ENCODE results near the gene HOXC13.

The HOXC13 gene

DNA sequence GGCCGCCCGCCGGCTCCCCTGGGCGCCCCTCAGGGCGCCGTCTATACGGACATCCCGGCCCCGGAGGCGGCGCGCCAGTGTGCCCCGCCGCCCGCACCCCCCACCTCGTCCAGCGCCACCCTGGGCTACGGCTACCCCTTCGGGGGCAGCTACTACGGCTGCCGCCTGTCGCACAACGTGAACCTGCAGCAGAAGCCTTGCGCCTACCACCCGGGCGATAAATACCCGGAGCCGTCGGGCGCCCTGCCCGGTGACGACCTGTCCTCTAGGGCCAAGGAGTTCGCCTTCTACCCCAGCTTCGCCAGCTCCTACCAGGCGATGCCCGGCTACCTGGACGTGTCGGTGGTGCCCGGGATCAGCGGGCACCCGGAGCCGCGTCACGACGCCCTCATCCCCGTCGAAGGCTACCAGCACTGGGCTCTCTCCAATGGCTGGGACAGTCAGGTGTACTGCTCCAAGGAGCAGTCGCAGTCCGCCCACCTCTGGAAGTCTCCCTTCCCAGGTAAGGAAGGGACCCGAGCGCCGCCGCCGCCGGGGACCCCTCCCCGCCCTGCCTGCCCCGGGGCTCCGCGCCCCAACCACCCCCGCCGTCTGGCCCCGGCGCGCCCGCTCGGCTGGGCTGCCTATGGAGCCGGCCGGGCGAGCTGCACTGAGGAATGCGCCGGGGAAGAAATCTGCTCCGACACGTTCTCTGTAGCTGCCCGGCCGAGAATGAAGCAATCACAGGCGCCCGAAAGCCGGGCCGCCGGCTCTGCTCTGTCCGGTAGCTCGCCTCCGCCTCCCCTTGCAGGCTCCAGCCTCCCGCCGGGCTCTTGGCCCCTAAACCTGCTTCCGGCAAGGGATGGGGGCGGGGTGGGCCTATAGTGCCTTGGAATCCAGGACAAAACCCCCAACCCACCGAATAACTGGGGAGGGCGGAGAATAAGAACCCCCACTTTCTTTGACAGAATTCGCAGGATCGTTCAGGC, 794 bp downstream of the HOXC13 start:
- DNase-seq = peak; percentile 31

DNA sequence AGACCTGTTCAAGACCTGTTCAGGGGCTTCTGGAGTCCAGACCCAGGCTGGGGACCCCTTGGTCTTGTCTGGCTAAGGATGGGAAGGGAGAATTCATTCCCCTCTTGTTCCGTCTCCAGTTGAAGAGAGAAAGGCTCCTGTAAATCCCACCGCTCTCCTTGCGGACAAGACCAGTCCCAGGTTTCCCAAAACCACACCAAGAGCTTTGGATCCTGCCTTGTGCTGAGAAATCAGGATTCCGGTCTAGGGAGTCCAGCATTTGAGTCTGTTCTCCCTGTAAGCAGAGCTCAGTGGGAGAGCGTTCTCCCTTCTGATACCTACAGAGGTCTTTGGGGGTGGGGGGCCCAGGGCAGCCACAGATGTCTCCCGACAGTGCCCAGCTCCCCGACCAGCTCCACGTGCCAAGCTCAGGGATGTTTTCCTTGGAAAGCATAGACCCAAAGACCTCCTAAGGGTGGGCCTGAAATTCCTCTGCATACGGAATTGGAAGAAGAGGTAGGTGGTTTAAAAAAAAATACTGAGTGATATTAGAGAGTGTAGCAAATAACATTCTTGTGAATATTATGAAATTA, 1.9 kb downstream of the HOXC13 start:
- DNase-seq = no peak

DNA sequence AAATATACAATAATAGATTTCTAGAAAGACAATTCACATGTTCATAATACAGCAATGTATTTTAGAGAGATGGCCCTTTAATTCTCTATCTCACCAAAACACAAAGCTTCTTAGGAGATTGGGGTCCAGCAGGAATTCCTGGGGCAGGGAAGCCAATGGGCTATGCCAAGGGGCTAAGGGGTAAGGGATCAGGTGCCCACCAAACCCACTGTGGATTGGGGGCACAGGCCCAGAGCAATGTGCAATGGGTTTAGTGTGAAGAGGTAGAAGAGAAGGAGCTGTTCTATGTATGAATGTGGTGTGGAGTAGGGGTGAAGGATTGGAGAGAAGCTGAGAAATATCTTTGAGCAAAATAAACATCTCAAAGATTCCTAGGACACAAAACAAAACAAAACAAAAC, 2.6 kb downstream of the HOXC13 start:
- no peak for DNase-seq

DNA sequence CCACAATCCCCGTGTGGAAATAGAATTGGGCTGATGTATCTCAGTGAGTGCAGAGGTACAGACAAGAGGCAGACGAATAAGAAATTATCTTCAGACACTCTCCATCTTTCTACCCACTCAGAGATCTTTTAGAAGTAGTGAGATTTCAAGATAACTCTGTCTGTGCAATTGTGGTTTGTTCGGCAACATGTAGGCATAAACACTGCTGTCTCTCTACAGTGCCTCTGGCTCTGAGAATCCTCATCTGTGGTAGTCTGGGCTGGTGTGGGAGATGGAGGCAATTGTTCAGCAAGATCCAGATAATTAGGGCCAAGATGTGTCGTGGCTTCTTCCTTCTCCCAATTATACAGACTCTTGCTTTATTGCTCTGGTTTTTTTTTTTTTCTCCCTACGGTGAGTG, 3.1 kb downstream of the HOXC13 start:
- DNase-seq = no peak

DNA sequence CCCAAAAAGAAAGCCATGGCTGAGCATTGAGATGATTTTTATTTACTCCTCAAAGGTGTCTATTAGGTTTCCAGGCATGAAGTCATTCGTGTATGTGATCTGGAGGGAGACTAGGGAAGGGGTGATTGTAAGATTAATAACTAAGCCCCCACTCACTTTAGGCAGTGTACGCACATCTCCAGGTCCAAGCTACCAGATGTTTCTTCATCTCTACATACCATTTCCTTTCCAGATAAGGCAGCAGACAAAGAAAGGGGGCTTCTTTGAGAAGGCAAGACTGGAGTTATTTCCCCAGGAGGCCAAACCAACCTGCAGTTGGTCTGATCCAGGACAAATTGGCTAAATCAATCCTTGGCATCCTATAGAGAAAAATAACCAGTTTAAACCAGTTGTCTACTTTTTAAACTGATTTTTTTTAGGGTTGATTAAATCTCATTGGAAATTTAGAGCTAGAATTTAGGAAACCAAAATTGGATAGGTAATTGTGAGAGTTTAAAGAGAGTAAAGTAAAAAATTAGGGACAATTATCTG, 3.9 kb downstream of the HOXC13 start:
- no peak for DNase-seq

DNA sequence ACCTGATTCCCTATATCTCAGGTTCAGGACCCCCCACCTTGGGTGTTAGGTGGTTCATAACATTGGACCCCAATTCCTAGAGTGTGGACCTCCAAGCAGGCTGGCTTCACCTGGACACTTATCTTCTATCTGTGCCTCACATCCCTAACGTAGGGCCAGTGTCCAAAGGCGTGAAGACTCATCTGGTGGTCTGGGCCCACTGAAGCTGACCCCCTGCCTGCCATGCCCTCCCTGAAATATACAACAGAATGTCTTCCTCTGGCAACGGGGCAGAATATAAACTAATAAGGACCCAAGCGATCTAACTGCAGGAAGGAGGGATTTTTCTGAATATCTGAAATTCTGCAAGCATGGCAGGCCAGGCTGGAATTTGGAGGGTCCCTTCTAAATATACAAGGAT, 5.6 kb downstream of the HOXC13 start:
- DNase-seq = no peak

DNA sequence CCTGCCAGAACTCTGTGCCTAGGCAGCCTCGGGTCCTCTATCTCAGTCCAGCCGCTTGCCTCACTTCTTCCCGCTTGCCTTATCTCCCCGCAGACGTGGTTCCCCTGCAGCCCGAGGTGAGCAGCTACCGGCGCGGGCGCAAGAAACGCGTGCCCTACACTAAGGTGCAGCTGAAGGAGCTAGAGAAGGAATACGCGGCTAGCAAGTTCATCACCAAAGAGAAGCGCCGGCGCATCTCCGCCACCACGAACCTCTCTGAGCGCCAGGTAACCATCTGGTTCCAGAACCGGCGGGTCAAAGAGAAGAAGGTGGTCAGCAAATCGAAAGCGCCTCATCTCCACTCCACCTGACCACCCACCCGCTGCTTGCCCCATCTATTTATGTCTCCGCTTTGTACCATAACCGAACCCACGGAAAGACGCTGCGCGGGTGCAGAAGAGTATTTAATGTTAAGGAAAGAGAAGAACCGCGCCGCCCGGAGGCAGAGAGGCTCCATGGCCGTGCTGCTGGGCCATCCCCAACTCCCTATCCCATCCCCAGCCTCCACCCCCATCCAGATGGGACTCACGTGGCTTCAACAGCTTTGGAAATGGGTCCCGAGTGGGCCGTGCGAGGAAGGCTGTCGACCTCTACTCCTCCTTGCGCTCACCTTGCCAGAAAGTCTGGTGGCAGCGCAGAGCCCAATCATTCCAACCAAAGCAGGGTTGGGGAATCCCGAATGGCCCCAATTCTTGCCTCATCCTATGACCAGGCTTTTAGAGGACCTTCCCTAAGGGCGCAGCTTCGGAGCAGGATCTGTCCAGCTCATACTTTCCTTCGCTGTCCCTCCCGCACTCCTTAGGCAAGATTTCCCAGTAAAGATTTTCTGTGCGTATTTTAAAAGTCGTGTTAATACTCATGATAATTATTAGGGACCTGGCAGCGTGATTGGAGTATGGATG, 6.5 kb downstream of the HOXC13 start:
- DNase-seq = no peak

DNA sequence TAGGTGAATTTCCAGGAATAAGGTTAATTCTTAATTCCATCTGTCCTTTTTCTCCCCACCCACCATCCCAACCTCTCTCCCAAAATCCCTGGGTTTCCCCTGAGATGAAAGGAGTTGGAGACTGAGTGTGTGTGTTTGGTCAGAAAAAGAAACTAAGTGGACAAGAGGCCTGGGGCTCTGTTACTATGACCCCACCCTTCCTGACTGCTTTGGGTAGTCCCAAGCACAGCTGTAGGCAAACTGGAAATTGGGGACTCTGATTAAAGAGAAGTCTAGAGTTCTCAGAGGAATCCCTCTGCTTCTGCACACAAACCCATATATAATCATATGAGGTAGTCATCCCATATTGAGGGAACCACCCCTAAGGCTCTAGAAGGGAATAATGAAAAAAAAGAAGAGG, 9.1 kb downstream of the HOXC13 start:
- no peak for DNase-seq

DNA sequence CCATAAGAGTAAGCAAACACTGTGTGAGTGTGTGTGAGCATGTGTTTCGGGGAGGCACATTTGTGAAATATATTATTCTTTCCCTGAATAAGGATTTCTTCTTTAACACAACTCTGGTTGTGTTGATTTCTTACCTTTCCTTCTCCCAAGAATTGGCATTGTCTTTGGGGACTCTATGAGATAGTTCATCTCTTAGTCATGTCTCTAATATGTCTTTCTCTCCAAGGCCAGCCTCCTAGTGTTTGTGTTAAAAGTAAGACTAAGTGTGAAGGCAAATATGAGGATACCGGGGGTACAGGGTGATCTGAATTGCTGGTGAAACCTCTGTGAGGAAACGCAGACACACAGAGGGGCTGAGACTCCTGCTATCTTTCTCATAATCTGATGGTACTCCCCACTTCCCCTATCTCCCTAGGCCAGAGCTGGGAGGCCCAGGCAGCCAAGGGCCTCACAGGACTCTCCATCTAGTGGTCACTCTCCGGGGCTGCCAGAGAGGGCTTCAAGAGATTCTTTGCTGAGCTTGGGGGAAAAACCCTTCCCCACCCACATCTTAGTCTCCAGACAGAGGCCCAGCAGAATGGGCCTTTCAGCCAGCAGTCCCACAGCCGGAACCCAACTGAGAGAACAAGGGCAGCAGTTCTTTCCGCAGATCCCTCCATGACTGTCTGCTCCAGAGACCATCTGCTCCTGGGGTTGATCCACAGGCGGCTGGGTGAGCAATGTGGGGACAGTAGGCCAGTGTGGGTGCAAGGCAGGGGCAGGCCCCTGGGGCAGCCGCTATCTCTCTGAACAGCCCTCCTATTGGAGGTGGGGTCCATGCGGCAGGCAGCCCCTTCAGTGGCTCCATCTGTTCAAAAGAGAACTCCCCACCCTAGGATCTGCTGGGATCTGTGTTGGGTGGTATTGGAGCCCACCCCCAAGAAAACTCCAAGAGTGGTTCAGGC, 10.3 kb downstream of the HOXC13 start:
- DNase-seq = no peak

DNA sequence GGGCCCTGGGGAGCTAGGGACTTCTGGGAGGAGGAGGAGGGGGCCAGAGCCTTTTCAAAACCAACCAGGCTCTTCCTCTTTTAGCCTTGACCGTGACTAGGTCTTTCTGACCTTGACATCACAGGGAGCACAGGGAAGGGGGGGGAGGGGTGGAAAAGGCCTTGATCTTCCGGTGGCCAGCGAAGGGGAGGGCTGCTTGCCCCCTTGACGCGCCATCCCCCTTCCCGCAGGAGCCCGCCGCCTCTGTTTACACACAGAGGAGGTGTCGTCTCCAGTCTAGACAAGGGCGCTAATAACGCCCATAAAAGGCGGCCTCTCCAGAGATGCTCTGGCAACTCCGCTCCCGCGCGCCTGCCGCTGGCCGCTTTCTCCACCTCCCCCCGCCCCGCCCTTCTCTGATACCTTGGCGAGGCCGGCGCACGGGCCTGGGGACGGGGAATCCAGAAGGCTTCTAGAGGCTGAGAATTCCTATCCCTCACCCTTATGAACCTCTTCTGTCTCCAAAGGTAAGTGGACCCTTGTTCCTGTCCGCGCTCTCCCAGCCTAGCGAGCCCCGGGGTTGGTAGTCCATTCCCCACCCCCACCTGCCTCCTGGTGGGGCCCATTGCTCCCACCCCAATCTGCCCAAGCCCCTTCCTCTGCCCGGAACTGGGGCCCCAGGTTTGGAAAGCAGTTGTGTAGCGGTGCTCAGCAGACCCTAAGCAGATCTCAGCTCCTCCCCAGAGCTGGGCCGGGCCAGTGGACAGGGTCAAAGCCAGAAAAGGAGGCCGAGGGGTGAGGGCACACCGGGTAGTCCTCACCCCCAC, 11.2 kb downstream of the HOXC13 start:
- DNase-seq = no peak

DNA sequence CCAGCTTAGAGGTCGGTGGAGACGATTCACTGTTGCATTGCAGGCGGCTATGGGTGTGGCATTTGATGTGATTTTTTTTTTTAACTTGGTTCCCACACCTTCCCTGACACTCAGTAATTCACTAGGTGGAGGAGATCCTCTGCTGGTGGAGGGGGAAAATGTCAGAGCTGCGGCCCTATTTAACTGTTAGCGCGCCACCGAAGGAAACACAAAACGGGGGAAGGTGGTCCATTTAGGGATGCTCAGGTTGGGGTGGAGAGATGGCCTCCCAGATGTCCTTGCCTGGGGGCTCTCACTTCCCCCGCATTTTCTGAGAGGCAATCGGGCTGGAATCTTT, 11.8 kb downstream of the HOXC13 start:
- DNase-seq = no peak

DNA sequence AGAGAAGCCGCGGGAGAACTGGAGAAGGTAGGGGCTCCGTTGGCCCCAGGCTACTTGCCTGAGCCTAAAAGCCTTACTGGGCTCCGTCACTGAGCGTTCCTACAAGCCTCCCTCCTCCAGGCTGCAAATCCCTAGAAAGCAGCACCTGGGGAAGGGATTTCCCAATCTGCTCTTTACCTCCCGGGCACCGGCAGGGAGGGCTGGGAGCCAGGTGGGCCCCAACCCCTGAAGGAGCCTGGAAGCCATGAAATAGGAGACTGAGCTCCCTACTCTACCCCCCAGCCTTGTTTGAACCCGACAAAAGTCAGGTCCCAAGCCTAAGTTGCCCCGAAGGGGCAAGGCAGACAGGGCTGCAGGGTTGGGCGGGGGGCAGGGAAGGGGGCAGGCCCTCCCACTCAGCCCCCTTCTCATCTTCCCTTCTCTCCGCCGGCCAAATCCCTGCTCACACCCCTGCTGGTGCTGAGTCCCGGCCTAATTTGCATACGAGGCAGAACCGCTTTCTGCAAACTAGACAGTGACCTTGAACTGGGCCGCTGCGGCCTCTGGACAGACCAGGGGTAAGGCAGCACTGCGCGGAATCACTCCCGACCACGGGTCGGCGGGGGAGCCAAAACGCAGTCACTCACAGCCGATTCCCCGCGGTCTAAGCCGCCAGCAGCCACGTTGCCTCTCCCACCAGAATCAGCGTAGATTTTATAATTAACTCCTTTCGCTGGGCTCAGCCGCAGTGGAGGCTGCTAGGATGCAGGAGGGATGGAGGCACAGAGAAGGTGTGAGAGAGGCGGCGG, 12.4 kb downstream of the HOXC13 start:
- no peak for DNase-seq

DNA sequence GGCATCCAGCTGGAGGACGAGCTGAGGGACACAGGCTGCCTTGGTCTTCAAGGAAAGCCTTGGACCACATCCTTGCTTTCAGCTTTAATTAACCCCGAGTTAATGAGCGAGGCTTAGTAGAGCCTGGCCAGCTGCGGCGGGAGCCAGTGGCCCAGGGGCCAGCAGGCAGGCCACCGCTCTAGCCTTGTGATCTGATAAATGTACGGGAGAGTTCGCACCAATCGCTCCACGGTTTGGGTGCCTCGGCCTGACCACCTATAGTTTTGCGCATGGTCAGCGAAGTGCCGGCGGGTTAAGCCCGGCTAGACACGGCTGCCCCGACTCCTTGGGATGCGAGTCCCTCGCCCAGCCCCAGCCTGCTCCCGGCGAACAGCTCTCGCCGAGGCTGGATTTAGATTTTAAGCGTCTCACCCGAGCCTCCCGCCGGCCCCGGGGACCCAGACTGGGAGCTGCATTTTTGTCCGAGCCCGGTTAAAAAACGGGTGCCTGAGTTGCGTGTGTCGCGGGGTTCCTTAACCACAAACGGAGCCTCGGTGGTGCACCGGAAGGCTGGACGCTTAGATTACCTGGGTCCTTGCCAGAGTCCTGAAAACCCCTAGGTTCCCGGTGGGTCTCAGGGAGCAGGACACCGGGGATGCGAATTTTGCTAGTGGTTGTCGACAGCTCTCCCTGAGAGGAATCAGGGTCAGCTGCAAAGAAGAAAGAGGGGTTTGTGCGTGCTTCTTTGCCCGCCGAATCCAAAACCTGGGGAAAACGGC, 13.1 kb downstream of the HOXC13 start:
- DNase-seq = no peak

DNA sequence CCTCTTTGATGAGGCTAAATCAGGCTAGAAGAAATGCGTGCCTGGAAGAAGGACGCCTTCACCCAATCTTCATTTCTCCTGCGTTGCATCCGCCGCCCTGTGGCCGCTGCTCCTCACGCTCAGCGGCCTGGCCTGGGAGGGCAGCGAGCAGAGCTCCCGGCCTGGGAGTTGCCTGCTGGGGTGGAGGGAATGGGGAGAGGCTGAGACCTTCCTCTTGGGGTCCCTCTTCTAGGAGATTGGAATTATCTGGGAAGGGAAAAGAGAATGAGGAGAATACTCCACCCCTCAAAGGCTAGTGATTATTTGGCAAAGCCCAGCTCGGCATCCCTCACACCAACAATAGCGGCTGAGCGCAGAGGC, 13.7 kb downstream of the HOXC13 start:
- no peak for DNase-seq

DNA sequence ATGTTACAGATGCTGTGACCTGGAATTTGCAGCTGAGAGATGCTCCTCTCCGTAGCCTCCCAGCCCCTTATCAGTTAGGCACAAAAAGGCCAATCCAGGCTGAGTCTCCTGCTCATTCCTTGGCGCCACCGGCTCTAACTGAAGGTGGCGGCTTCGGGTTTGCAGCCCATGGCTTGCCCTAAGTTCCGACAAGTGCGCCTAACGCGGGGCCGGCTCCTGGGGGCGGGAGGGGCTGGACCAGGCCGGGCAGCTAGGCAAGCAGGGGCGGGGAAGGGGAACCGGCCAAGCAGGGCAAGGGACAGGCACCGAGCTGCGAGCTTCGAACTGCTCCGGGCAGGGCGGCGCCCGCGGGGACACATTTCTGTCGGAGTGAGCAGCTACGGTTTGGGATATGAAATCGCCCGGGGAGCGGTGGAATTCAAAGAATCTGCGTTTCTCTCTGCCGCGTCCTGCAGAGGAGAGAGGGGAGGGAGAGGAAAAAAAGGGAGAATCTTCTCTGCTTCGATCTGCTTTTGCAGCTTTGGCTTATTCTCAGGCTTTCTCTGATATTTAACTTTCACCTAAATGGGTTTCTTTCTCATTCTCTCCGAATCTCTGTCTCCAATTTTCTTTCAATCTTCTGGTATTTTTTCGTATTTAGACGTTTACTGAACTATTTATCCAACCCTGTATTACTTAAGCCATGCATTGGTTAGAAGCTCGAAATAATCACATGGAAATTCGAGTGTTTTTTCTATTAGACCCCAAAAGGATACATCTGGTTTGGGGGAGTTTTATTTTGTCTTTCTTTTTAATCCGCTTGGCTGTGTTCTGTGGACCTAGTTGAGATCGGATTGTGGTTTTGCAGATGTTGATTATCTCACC, 14.5 kb downstream of the HOXC13 start:
- peak; percentile 45 for DNase-seq

DNA sequence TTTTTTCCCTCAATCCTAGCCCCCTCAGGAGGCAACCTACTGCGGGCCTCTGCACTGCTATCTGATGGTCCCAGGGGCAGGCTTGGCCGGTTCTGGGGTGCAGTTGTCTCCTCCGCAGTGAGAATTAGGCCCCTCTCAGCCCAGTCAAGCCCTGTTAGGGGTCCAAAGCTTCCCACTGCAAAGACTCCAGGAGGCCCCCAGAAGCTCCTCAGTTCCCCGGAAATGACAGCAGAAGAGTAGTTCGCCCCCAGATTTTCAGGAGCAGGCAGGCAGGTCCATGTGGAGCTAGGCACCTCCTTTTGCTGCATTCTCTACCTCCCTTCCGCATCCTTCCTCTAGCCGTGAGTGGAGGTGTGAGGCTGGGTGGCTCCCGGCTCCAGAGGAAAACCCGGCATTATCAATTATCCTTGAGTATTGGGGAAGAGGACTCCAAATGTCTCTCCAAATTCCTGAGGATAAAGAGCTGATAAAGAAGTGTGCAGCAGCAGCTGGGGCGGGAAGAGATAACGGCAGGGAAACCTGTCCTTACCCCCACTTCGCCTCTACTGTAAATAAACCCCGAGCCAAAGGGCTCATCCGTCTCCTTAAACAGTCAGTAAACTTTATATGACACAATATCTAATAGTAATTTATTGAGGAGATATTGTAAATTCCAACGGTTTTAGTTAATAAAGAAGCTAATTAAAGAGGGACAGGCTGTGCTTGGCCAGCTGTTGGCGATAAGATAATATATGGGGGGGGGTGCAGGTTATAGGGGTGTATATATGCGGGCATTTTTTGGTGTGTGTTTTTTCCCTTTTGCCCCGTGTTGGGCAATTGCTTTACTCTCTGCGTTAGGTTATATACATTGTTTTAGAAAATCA, 15.4 kb downstream of the HOXC13 start:
- no peak for DNase-seq

DNA sequence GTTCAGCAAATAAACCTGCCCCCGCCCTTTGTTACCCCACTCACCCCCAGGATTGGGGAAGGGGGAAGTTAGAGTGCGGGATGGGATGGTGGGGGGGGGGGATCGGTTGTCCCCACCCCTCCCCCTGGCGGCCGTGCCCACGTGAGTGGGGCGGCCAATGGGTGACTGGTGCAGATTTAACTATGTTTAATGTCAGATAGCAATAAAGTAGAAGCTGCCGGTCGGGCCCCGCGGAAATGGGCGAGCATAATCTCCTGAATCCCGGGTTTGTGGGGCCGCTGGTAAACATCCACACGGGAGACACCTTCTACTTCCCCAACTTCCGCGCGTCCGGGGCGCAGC, 16.0 kb downstream of the HOXC13 start, which contains the start of gene HOXC12:
Gene HOXC12 (plus strand): TSS at position 210 of the 342 bp plus-strand sequence. CDS start 27 bp downstream, at position 237.
- no peak for DNase-seq
